Measurements from ENCODE around the gene TRAF2.
"Not testable (repeated sequence)": the region's sequence is repeated elsewhere in the genome, so short reads cannot be mapped to it uniquely, and the experiment has no call there.

The TRAF2 gene

GRCh38 chr9:136840140-136840876 is 46.0 kb upstream of the TRAF2 start:
- H3K27me3 Mint-ChIP-seq (ENCODE audit: low read depth): no peaks in the 10 kb centered on the region
- H3K4me1 Mint-ChIP-seq: peaks cover 25% of the 10 kb centered on the region
- peak overlapping the region; percentile 7 to 62 (median 56) for H3K4me3 Mint-ChIP-seq
- no peak for TF ChIP-seq CTCF (IDR thresholded peaks at IDR 0.05; ENCODE audit: unreplicated experiment in 3 of 3)
- H3K27ac Mint-ChIP-seq: peak overlapping the region; percentile 65 to 66 (median 66)
- no peaks in the 10 kb centered on the region for H3K9me3 Mint-ChIP-seq
- no peaks in the 10 kb centered on the region for H3K36me3 Mint-ChIP-seq (ENCODE audit: low read depth)

- Mint-ChIP-seq H3K9me3 (no peaks in the 10 kb centered on the region), H3K36me3 (ENCODE audit: low read depth) (no peaks in the 10 kb centered on the region), H3K4me3 (peak overlapping the region; percentile 50 to 82 (median 51)), H3K27ac (peak overlapping the region; percentile 66 to 80 (median 66)), H3K4me1 (peaks cover 25% of the 10 kb centered on the region), H3K27me3 (ENCODE audit: low read depth) (no peaks in the 10 kb centered on the region)
- TF ChIP-seq CTCF (IDR thresholded peaks at IDR 0.05; ENCODE audit: unreplicated experiment in 3 of 3): no peak
Observed at GRCh38 chr9:136840877-136841645, 45.3 kb upstream of the TRAF2 start.

GRCh38 chr9:136841646-136842379 is 44.5 kb upstream of the TRAF2 start:
- not testable (repeated sequence) for H3K27me3 Mint-ChIP-seq (ENCODE audit: low read depth); H3K36me3 Mint-ChIP-seq (ENCODE audit: low read depth); H3K9me3 Mint-ChIP-seq
- Mint-ChIP-seq H3K27ac (peak overlapping the region; percentile 66 to 80 (median 68)), H3K4me3 (peak overlapping the region; percentile 78 to 82 (median 80)), H3K4me1 (peaks cover 25% of the 10 kb centered on the region)

- H3K27me3 Mint-ChIP-seq (ENCODE audit: low read depth); H3K9me3 Mint-ChIP-seq; H3K36me3 Mint-ChIP-seq (ENCODE audit: low read depth): not testable (repeated sequence)
- peak within 1 kb of the TSS; percentile 78 to 82 (median 80) for H3K4me3 Mint-ChIP-seq
- TF ChIP-seq CTCF (IDR thresholded peaks at IDR 0.05; ENCODE audit: unreplicated experiment in 3 of 3): peak; percentile 93
- peak within 1 kb of the TSS; percentile 66 to 80 (median 68) for H3K27ac Mint-ChIP-seq
- H3K4me1 Mint-ChIP-seq: peaks cover 25% of the 10 kb centered on the region
Observed at GRCh38 chr9:136842380-136842948, 43.9 kb upstream of the TRAF2 start, which contains the start of gene AJM1. TSS of gene AJM1 (plus strand) at chr9:136842478. CDS start at chr9:136844415, 1,937 bp downstream.

- H3K36me3 Mint-ChIP-seq (ENCODE audit: low read depth); H3K27me3 Mint-ChIP-seq (ENCODE audit: low read depth); H3K9me3 Mint-ChIP-seq; H3K27ac Mint-ChIP-seq: not testable (repeated sequence)
- H3K4me3 Mint-ChIP-seq: peak overlapping the region in 1 of 3 experiments; percentile 48
- peaks cover 25% of the 10 kb centered on the region for H3K4me1 Mint-ChIP-seq
Observed at GRCh38 chr9:136843159-136843800, 43.0 kb upstream of the TRAF2 start.

- H3K4me3 Mint-ChIP-seq: peak overlapping the region in 1 of 3 experiments; percentile 48
- H3K27ac Mint-ChIP-seq; H3K9me3 Mint-ChIP-seq; H3K27me3 Mint-ChIP-seq (ENCODE audit: low read depth); H3K36me3 Mint-ChIP-seq (ENCODE audit: low read depth): not testable (repeated sequence)
- H3K4me1 Mint-ChIP-seq: peaks cover 25% of the 10 kb centered on the region
- peak; percentile 50 to 69 (median 57) for TF ChIP-seq CTCF (IDR thresholded peaks at IDR 0.05; ENCODE audit: unreplicated experiment in 3 of 3)
Observed at GRCh38 chr9:136843801-136844740, 42.2 kb upstream of the TRAF2 start.
